ENCODE data around the gene ADAMTSL5.

DNA sequence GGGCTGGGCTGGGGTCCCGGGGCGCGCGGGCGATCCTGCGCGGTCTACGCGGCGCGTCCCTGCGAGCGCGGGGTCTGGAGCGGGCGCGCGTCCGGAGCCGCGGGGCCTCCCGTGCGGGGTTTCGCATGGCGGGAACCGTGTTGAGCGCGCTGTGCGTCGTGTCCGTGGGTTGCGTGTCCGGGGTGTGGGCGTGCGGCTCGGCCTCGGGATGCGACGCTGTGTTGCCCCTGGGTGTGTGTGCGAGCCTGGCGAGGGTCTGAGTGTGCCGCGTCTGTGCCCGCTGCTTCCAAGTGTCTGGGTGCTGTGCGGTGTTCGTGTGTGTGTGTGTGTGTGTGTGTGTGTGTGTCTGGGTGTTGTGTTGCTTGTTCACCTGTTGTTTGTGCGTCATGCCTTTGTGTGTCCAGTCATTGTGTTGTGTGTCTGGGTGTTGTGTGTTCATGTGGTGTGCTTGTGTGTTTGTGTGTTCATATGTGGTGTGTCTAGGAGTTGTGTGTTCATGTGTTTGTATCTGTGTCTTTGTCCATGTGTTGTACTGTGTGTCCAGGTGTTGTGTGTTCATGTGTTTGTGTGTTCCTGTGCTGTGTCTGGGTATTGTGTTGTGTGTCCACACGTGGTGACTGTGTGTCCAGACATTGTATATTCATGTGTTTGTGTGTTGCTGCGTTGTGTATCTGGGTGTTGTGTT lies 11.6 kb upstream of the ADAMTSL5 start:
- TF ChIP-seq, protein P1, sequence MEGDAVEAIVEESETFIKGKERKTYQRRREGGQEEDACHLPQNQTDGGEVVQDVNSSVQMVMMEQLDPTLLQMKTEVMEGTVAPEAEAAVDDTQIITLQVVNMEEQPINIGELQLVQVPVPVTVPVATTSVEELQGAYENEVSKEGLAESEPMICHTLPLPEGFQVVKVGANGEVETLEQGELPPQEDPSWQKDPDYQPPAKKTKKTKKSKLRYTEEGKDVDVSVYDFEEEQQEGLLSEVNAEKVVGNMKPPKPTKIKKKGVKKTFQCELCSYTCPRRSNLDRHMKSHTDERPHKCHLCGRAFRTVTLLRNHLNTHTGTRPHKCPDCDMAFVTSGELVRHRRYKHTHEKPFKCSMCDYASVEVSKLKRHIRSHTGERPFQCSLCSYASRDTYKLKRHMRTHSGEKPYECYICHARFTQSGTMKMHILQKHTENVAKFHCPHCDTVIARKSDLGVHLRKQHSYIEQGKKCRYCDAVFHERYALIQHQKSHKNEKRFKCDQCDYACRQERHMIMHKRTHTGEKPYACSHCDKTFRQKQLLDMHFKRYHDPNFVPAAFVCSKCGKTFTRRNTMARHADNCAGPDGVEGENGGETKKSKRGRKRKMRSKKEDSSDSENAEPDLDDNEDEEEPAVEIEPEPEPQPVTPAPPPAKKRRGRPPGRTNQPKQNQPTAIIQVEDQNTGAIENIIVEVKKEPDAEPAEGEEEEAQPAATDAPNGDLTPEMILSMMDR (conservative IDR thresholded peaks at IDR 0.05): no peak
- no peak for TF ChIP-seq ZFX (IDR thresholded peaks at IDR 0.05)
